Breast epithelium (tissue), 4 donors: ENCODE data around the gene RPH3AL. TPM values are rescaled to one million over a fixed set of nuclear protein-coding genes. Genes with fewer than 3 reads are reported as not detected.

Experiments
- DNase-seq, 2 donors: peaks; one replicate each; pipeline ENCODE4 v3.0.0-alpha.2; 2019; ENCODE audit warnings: low spot score in 2 of 2
- H3K27ac ChIP-seq, 2 donors: fragments of 200-600 bp; sonication (generic) in 1 of 2; one replicate each; pipeline ENCODE4 v1.5.1; 2016 to 2019; ENCODE audit warnings: mild to moderate bottlenecking in 1 of 2
- H3K27me3 ChIP-seq, 2 donors: fragments of 200-600 bp; sonication (generic) in 1 of 2; one replicate each; pipeline versions ENCODE4 v1.5.1 to v1.6.0; 2017 to 2019; ENCODE audit warnings: control low read depth in 1 of 2, mild to moderate bottlenecking in 1 of 2
- H3K36me3 ChIP-seq: fragments of 200-600 bp; one replicate; pipeline ENCODE4 v1.5.1; 2019
- H3K4me1 ChIP-seq, 2 donors: fragments of 200-600 bp; sonication (generic); one replicate each; pipeline ENCODE4 v1.5.1; 2016 to 2019; ENCODE audit warnings: control low read depth in 1 of 2
- H3K4me3 ChIP-seq, 3 donors: fragments of 200-600 bp; sonication (generic); 1 replicate in 2 of 3; 2 replicates in 1 of 3; pipeline ENCODE4 v1.5.1; 2016 to 2019; ENCODE audit warnings: mild to moderate bottlenecking in 3 of 3, moderate library complexity in 2 of 3
- H3K9me3 ChIP-seq, 2 donors: fragments of 200-600 bp; sonication (generic) in 1 of 2; one replicate each; pipeline ENCODE4 v1.5.1; 2016 to 2019; ENCODE audit warnings: control low read depth in 1 of 2
- POLR2A ChIP-seq: fragments of 450-650 bp; IDR thresholded peaks from one replicate; pipeline ENCODE4 v1.6.1; 2016; ENCODE audit warnings: antibody characterized with exemption, mild to moderate bottlenecking, moderate library complexity
- POLR2AphosphoS5 ChIP-seq, 3 donors: sonication (generic); formaldehyde crosslinking; IDR thresholded peaks; one replicate each; pipeline ENCODE4 v1.6.1; 2017; ENCODE audit warnings: antibody characterized with exemption in 3 of 3
- intact Hi-C: fragments of 100-400 bp; cut with DNase I; formaldehyde crosslinking; loops from one replicate; pipeline ENCODE4 v1.15.1; 2023; ENCODE audit warnings: low total_unique reads
- total RNA-seq, 3 donors: library from RNA; depleted of rRNA; stranded (reverse); fragments of >200 nt; gene quantifications; one replicate each; pipeline ENCODE4 v1.1.0, GENCODE V29; 2016
- TF ChIP-seq, protein P1 (sequence below), 3 donors: fragments of 450-650 bp; IDR thresholded peaks; one replicate each; pipeline ENCODE4 v1.5.1; 2016 to 2017; ENCODE audit warnings: antibody characterized with exemption in 3 of 3, mild to moderate bottlenecking in 3 of 3, moderate library complexity in 3 of 3

The RPH3AL gene
- total RNA-seq, 3 donors from 2014 or later = 9.6 to 15.7 (median 15.4) TPM

DNA sequence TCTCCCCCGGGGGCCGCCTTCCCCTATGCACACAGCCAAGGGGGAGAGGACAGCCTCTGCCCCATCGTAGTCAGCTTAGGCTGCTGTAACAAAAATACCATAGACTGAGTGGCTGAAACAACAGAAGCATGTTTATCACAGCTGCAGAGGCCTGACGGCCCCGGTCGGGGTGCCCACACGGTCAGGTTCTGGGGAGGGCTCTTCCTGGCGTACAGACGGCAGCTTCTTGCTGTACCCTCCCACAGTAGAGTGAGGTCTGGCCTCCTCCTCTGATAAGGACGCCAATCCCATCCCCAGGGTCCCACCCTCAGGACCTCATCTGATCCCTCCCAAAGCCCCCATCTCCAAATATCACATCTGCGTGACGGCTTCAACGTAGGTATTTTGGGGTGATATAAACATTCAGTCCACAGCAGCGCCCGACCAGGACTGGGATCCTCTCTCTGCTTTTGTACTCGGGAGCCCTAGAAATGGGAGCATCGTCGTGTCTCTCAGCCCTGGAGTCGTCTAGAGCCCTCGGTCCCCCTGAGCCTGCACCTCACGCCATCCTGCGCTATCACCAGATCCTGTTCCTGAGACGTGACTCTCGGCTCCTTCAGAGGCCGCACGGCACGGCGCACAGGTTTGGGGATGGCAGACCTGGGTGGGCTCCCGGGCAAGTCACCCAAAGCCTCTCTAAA lies 67.8 kb downstream of the RPH3AL start:
- DNase-seq = peak in 1 of 2 donors; percentile 38
- no peak overlapping the region for H3K27ac ChIP-seq
- H3K27me3 ChIP-seq = no peaks in the 10 kb centered on the region
- no peak overlapping the region for H3K4me3 ChIP-seq
- intact Hi-C loops = no loop called here
- no peaks in the 10 kb centered on the region for H3K9me3 ChIP-seq
- TF ChIP-seq POLR2A (no peak), POLR2AphosphoS5 (IDR thresholded peaks at IDR 0.05) (no peak)
- TF ChIP-seq, protein P1, sequence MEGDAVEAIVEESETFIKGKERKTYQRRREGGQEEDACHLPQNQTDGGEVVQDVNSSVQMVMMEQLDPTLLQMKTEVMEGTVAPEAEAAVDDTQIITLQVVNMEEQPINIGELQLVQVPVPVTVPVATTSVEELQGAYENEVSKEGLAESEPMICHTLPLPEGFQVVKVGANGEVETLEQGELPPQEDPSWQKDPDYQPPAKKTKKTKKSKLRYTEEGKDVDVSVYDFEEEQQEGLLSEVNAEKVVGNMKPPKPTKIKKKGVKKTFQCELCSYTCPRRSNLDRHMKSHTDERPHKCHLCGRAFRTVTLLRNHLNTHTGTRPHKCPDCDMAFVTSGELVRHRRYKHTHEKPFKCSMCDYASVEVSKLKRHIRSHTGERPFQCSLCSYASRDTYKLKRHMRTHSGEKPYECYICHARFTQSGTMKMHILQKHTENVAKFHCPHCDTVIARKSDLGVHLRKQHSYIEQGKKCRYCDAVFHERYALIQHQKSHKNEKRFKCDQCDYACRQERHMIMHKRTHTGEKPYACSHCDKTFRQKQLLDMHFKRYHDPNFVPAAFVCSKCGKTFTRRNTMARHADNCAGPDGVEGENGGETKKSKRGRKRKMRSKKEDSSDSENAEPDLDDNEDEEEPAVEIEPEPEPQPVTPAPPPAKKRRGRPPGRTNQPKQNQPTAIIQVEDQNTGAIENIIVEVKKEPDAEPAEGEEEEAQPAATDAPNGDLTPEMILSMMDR (IDR thresholded peaks at IDR 0.05) = no peak
- no peaks in the 10 kb centered on the region for H3K4me1 ChIP-seq
- H3K36me3 ChIP-seq = no peaks in the 10 kb centered on the region

DNA sequence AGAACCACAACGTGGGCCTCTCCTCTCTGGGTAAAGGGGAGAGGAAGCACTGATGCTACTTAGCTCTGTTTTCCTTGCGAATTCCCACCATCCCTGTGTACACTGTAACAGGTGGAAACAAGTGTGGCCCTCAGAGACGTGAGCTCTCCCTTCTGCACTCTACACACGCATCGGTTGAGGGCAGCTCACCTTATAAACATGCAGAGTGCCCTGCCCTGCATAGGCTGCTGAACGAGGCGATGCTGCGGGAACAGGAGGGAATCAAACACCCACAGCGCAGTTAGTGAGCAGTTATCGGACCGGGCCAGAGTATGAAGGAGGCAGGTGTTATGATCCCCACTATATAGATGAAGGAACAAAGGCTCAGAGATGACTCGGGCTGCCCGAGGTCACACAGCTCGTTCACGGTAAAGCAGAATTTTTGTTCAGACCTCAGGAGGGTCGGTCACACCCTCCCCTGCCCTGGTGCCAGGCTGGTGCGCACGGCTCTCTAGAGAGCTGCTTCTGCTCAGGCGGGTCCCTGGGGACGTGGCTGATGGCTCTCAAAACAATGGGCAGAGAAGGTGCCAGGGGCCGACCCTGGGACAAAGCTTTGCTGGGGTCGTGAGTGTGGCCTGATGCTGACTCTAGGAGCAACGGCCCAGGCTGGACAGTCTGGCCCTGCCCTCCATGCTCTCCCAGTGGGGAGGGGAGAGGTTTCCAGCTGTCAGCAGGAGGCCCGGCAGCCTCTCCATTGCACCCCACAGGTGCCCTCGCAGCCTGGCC lies 68.5 kb downstream of the RPH3AL start:
- DNase-seq = peak in 1 of 2 donors; percentile 30
- no peaks in the 10 kb centered on the region for H3K4me1 ChIP-seq
- intact Hi-C loops = no loop called here

DNA sequence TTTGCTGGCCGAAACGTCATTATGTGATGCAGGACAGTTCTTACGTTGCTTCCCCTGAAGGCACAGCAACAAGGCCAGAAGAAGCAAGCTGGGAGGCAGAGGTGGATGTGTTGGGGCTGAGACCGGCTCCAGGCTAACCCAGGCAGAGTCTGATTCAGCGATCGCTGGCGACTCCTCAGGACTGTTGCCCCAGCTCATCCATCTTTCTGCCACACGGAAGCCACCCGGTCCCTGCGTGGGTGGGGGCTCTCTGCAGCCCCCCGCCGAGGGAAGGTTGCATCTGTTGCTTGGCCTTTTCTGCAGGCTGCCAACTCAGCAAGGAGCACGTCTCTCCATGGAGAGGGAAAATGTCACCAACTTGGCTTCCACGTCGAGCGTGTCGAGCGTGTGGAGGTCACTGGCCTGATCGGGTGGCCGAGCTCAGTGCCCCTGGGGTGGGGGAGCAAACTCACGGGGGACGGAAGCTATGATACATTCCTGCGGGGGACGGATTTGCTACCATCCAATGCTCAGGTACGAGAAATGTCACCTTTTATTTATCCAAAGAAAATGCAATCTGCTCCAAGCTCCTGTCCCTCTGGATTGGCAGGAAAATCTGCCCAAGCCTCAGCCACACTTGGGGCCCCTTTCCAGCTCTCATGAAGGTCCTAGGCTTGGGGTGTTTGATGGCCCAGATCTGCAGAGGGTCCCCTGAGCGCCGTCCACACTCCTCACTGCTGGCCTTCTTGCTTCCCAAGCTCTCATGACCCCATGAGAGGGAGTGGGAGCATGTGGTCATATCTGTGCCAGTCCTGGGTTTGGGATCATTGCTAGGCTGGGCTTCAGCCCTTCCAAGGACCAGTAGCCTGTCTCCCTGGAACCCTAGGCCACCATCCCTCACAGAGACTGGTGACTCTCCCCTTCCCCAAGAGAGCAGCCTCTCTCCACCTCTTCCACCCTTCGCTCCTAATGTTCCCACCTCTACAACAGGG lies 69.4 kb downstream of the RPH3AL start:
- Histone ChIP-seq H3K27me3 (no peaks in the 10 kb centered on the region), H3K27ac (no peak overlapping the region), H3K4me1 (no peaks in the 10 kb centered on the region), H3K9me3 (no peaks in the 10 kb centered on the region), H3K4me3 (no peak overlapping the region), H3K36me3 (no peaks in the 10 kb centered on the region)
- DNase-seq = peak in 1 of 2 donors; percentile 46
- TF ChIP-seq POLR2AphosphoS5 (IDR thresholded peaks at IDR 0.05) = no peak
- TF ChIP-seq, protein P1 (IDR thresholded peaks at IDR 0.05) = no peak
- TF ChIP-seq POLR2A = no peak
- intact Hi-C loops = no loop called here

More for the DNA sequence above, 68.5 kb downstream of the RPH3AL start:
- Histone ChIP-seq H3K27me3 (no peaks in the 10 kb centered on the region), H3K4me3 (no peak overlapping the region), H3K27ac (no peak overlapping the region), H3K36me3 (no peaks in the 10 kb centered on the region), H3K9me3 (no peaks in the 10 kb centered on the region)
- TF ChIP-seq POLR2AphosphoS5 (IDR thresholded peaks at IDR 0.05) = no peak
- TF ChIP-seq POLR2A = no peak
- TF ChIP-seq, protein P1 (IDR thresholded peaks at IDR 0.05) = no peak

DNA sequence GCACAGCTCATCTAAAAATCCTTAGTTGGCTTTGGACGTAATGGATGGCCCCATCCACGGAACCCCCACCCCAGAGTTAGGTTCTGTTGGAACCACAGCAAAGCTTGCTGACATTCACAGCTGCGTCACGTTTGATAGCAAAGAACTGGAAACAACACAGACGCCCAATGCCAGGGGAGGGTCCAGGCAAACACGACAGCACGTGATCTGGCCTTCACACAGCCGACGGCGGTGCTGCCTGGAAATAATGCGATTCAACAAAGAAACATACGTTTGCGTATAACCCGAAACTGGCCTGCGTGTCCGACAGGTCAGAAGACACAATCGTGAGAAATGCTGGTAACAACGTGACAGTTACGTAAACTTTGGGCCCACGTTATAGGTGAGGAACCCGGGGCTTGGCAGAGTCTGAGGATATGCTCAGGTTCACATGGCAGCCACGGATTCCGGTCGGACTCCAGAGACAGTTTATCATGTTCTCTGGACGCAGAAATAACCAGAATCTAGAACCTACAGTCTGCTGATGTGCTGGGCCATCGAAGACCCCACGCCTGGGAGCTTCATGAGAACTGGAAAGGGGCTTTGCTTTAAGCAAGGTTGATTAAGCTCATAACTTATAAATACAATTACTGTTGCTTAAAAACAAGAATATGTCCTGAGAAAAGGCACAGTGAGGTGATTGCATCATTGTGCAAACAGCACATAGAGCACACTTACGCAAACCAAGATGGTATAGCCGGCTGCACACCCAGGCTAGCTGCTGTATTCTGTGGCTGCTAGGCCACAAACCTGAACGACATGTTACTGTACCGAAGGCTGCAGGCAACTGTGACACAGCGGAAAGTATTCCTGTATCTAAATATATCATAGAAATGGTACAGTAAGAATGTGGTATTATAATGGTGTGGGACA lies 70.4 kb downstream of the RPH3AL start:
- intact Hi-C loops = no loop called here
- H3K9me3 ChIP-seq = no peaks in the 10 kb centered on the region
- DNase-seq = peak in 1 of 2 donors; percentile 48
- TF ChIP-seq POLR2A = no peak
- TF ChIP-seq POLR2AphosphoS5 (IDR thresholded peaks at IDR 0.05) = no peak
- TF ChIP-seq, protein P1 (IDR thresholded peaks at IDR 0.05) = no peak
- H3K4me3 ChIP-seq = no peak overlapping the region
- no peaks in the 10 kb centered on the region for H3K36me3 ChIP-seq
- no peaks in the 10 kb centered on the region for H3K27me3 ChIP-seq
- H3K27ac ChIP-seq = no peak overlapping the region
- H3K4me1 ChIP-seq = no peaks in the 10 kb centered on the region
